ENCODE data around the gene FRAS1.

GRCh38 chr4:78129383-78130108 is 72.4 kb downstream of the FRAS1 start:
- no peak for TF ChIP-seq CTCF (conservative IDR thresholded peaks at IDR 0.05 in 1 of 2, IDR thresholded peaks at IDR 0.05 in 1 of 2; ENCODE audit: low read depth in 1 of 2, low read length in 2 of 2)
- TF ChIP-seq EZH2 (IDR thresholded peaks at IDR 0.05; ENCODE audit: low read length, missing control alignments) = no peak

Measured in fibroblast of lung (primary cell).